GM23248 (cell line): Measurements from ENCODE around the gene PNKD. TPM values are rescaled to one million over a fixed set of nuclear protein-coding genes. Genes with fewer than 3 reads are reported as not detected.

Source experiments
- DNase-seq: peaks from one replicate; pipeline ENCODE4 v3.0.0-alpha.2; 2015
- H2AFZ ChIP-seq: fragments of 200-600 bp; sonication (generic); 2 replicates; pipeline ENCODE4 v1.6.1; 2016; ENCODE audit warnings: antibody characterized with exemption
- H3F3A ChIP-seq: fragments of 200-600 bp; sonication (generic); 2 replicates; pipeline ENCODE4 v1.6.1; 2016; ENCODE audit warnings: mild to moderate bottlenecking, antibody characterized with exemption, mixed run types; ENCODE audit not compliant: insufficient read depth
- H3K27ac ChIP-seq: fragments of 200-600 bp; sonication (generic); 2 replicates; pipeline ENCODE4 v1.5.1; 2016; ENCODE audit warnings: mild to moderate bottlenecking
- H3K27me3 ChIP-seq: fragments of 200-600 bp; sonication (generic); replicated peaks from 2 replicates; pipeline ENCODE4 v1.6.1; 2016; ENCODE audit warnings: mild to moderate bottlenecking; ENCODE audit not compliant: insufficient read depth
- H3K36me3 ChIP-seq: fragments of 200-600 bp; sonication (generic); 2 replicates; pipeline ENCODE4 v1.6.1; 2016; ENCODE audit warnings: low read depth, mild to moderate bottlenecking
- H3K4me1 ChIP-seq: fragments of 200-600 bp; sonication (generic); 2 replicates; pipeline ENCODE4 v1.6.1; 2016; ENCODE audit warnings: mild to moderate bottlenecking; ENCODE audit not compliant: insufficient read depth
- H3K4me2 ChIP-seq: fragments of 200-600 bp; sonication (generic); one replicate; pipeline ENCODE4 v1.6.1; 2016; ENCODE audit warnings: mild to moderate bottlenecking; ENCODE audit not compliant: unreplicated experiment
- H3K4me3 ChIP-seq: fragments of 200-600 bp; sonication (generic); 2 replicates; pipeline ENCODE4 v1.5.1; 2016; ENCODE audit warnings: mild to moderate bottlenecking
- H3K79me2 ChIP-seq: fragments of 200-600 bp; sonication (generic); 2 replicates; pipeline ENCODE4 v1.6.1; 2016; ENCODE audit warnings: mild to moderate bottlenecking; ENCODE audit not compliant: insufficient read depth
- H3K9ac ChIP-seq: fragments of 200-600 bp; sonication (generic); 2 replicates; pipeline ENCODE4 v1.6.1; 2016; ENCODE audit warnings: mild to moderate bottlenecking
- H3K9me2 ChIP-seq: fragments of 200-600 bp; sonication (generic); 2 replicates; pipeline ENCODE4 v1.6.1; 2016; ENCODE audit warnings: mixed run types, mild to moderate bottlenecking, moderate library complexity; ENCODE audit not compliant: insufficient read depth
- H3K9me3 ChIP-seq: fragments of 200-600 bp; sonication (generic); one replicate; pipeline ENCODE4 v1.6.1; 2017; ENCODE audit warnings: low read depth
- H4K20me1 ChIP-seq: fragments of 200-600 bp; sonication (generic); 2 replicates; pipeline ENCODE4 v1.6.0; 2016; ENCODE audit not compliant: insufficient read depth
- EZH2 ChIP-seq: fragments of 200-600 bp; sonication (generic); IDR thresholded peaks from 2 replicates; pipeline ENCODE4 v1.6.1; 2018; ENCODE audit warnings: antibody characterized with exemption, mild to moderate bottlenecking; ENCODE audit not compliant: insufficient read depth, poor library complexity, severe bottlenecking
- EZH2phosphoT487 ChIP-seq: fragments of 200-600 bp; sonication (generic); IDR thresholded peaks from 2 replicates; pipeline ENCODE4 v1.6.1; 2018; ENCODE audit warnings: antibody characterized with exemption, moderate library complexity, mild to moderate bottlenecking, low read depth; ENCODE audit not compliant: insufficient read depth
- WGBS, 2 experiments: methylation state at CpG; one replicate each; pipeline ENCODE4 v1.1.6; 2015 to 2017; ENCODE audit warnings: low lambda C conversion rate in 2 of 2, low coverage in 1 of 2; ENCODE audit errors: missing lambda C conversion rate in 2 of 2; 5-methylcytosine and 5-hydroxymethylcytosine counted together
- in situ Hi-C: fragments of 300-500 bp; cut with MboI; formaldehyde crosslinking; loops from 2 replicates; pipeline ENCODE4 v1.15.0; 2020
- polyA plus RNA-seq: library from polyadenylated mRNA; unstranded; fragments of >200 nt; fragmentation: Nextera tagmentation; extraction: Ambion mirVana; gene quantifications from 2 replicates; pipeline ENCODE4 v1.2.1, GENCODE V29; 2016
- total RNA-seq: library from RNA; depleted of rRNA; stranded (reverse); fragments of >200 nt; shearing (Covaris generic); gene quantifications from 2 replicates; pipeline ENCODE4 v1.2.3, GENCODE V29; 2014

Gene PNKD
- total and polyA plus RNA-seq, 2 experiments from 2014 or later: 28.6 to 82.7 TPM

DNA sequence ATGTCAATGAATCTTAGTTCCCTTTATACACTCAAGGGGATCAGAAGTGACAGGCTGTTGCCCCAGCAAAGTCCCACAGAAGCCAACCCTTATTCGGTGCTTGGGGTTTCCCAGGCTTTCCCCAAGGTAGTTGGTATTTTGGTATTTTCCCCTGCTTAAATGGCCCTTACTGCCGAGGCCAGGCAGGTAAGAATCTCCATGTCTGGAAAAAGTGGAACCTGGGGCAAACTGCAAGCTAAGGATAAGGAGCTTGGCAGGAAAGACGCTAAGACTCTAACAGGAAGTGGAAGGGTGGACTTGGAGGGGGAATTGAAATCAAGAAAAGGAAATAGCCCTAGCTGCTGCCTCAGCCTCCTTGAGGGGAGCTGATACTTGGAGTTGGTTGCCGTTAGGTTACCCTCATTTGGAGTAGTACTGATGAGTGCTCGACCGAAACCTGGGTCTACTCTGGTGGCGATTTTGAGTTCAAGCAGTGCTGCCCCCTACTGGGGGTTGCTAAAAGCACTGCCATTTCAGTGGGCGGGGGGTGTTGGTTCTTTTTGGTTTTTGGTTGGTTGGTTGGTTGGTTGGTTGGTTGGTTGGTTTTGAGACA, 12.8 kb upstream of the PNKD start:
- Histone ChIP-seq H2AFZ (no peak overlapping the region), H3K9me2 (no peaks in the 10 kb centered on the region), H3K9me3 (no peaks in the 10 kb centered on the region), H3F3A (peaks cover 76% of the 10 kb centered on the region), H3K4me3 (no peak overlapping the region), H3K79me2 (no peaks in the 10 kb centered on the region), H3K4me1 (peaks cover 21% of the 10 kb centered on the region), H3K27me3 (no peaks in the 10 kb centered on the region), H3K4me2 (no peak overlapping the region), H4K20me1 (no peaks in the 10 kb centered on the region; the same call in 1 of the 2 replicates), H3K27ac (no peak overlapping the region), H3K36me3 (peaks cover 34% of the 10 kb centered on the region), H3K9ac (no peak overlapping the region)
- WGBS, 2 experiments: 64 to 69% methylated on average over 8 of the region's 8 CpGs
- peak; percentile 49 for DNase-seq
- in situ Hi-C loops: no loop called here
- TF ChIP-seq EZH2phosphoT487 (no peak), EZH2 (no peak)

DNA sequence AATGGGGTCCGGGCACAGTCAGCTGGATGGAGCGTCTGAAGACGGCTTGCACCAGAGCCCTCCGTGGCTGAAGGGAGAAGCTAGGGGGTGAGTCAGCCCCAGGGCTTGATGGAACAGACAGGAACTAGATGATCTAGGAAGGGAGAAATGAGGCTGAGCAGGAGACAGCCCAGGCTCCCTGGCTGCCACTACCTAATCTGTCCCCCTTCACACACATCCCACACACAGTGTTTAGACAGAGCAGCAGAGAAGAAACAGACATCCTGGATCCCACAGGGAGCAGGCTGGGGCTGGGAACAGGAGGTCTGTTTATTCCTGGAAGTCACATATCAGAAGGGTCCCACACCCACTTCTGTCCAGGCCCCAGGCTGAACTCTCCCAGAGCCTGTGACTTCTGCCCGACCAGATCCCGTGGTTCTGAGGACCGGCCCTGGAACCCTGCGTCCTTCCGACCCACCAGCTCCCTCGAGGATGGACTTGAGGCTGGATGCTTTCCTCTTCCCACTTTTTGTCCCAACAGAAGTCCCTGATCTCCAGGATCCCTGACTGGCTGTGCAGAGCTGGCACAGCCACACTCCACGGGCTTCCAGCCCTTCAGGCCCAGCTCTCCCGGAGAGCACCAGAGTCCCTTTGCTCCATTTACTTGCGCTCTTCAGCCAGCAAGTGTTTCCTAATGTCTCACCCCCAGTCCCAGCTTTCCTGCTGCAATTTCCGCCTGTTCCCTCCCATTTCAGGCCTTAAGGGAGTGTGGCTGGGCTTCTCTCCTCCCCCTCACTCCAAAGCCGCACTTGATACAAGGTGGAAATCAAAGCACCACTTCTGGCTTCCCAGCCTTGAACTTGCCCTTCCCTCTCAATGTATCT, 11.0 kb upstream of the PNKD start:
- Histone ChIP-seq H3K27ac (peak overlapping the region; percentile 82), H3K4me1 (peaks cover 18% of the 10 kb centered on the region), H3K4me3 (no peak overlapping the region), H4K20me1 (no peaks in the 10 kb centered on the region), H3K9ac (peak overlapping the region; percentile 64), H3K9me2 (no peaks in the 10 kb centered on the region), H3K9me3 (no peaks in the 10 kb centered on the region), H3K36me3 (peaks cover 20% of the 10 kb centered on the region), H3K79me2 (no peaks in the 10 kb centered on the region), H2AFZ (peak overlapping the region; percentile 65), H3F3A (peaks cover 58% of the 10 kb centered on the region), H3K4me2 (no peak overlapping the region), H3K27me3 (no peaks in the 10 kb centered on the region)
- TF ChIP-seq EZH2 (no peak), EZH2phosphoT487 (no peak)
- WGBS, 2 experiments: 11 to 13% methylated on average over 15 of the region's 15 CpGs
- in situ Hi-C loops: no loop called here
- peak; percentile 93 for DNase-seq

DNA sequence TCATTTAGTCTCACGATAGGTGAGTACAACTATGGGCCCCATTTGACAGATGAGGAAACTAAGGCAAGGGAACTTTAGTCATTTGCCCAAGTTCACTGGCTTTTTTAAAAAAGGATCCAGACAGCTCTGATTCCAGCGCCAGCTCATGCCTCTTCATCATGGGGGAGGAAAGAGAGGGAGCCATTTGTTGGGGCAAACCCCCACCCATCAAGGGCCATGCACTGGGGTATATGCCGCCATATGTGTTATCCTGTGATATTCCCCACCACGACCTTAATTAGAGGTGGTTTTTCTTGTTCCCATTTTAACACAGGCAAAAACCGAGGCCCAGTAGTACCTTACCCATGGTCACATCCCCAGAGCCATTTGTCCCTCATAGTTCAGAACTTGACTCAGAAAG, 10.2 kb upstream of the PNKD start:
- peak overlapping the region; percentile 82; the same call in 1 of the 2 replicates for H3K27ac ChIP-seq
- DNase-seq: no peak
- WGBS, 2 experiments: 90 to 93% methylated on average over 5 of the region's 5 CpGs

DNA sequence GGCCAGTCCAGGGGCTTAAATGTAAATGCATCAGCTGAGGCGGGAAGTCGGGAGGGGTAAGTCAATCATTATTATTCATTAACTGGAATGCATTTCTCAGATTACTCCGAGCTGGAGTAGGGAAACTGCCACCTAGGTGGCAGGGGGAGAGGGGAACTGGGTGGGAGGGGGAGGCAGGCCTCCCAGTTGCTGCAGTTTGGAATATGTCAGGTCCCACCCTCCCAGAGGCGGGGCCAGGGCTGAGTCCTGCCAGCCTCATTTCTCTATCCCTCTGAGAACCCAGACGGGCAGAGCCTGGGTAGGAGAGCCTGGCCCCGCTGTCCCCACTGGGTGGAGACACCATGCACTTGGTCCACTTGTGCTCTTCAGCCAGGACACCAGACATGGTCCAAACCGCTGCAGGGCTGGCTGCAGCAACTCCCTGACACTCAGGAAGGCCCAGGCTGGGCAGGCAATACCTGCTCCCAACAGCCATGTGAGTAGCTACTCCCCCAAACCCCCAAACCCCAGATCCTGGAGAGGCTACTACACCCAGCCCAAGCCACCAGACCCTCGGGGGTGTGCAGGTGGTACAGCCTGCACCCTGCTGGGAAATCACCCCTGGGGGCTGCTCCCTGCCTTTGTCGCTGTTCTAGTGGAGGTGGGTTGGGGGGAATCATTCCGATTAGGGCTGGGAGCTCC, 9.4 kb upstream of the PNKD start, which contains the start of gene GPBAR1:
Gene GPBAR1, plus strand, starts transcription at position 274 of the 681 bp plus-strand sequence. CDS start 1,710 bp downstream, outside the sequence.
- Histone ChIP-seq H3K27ac (peak within 1 kb of the TSS; percentile 82), H3K4me3 (no peak within 1 kb of the TSS), H3K9me3 (no peaks in the 10 kb centered on the region), H4K20me1 (no peaks in the 10 kb centered on the region), H3K4me1 (peaks cover 18% of the 10 kb centered on the region), H2AFZ (no peak within 1 kb of the TSS), H3F3A (peaks cover 42% of the 10 kb centered on the region), H3K79me2 (no peaks in the 10 kb centered on the region), H3K9ac (0 out of 2 replicates have a peak within 1 kb of the TSS, but pooled peaks have one; percentile 64), H3K27me3 (no peaks in the 10 kb centered on the region), H3K9me2 (no peaks in the 10 kb centered on the region), H3K4me2 (no peak within 1 kb of the TSS), H3K36me3 (peaks cover 6% of the 10 kb centered on the region)
- 70 to 76% methylated on average over 10 of the region's 10 CpGs for WGBS, 2 experiments
- TF ChIP-seq EZH2 (no peak), EZH2phosphoT487 (no peak)
- in situ Hi-C loops: no loop called here
- peak; percentile 14 for DNase-seq

More for the DNA sequence above, 10.2 kb upstream of the PNKD start:
- Histone ChIP-seq H2AFZ (no peak overlapping the region), H3K4me2 (no peak overlapping the region), H3K36me3 (peaks cover 12% of the 10 kb centered on the region), H3K4me1 (peaks cover 18% of the 10 kb centered on the region), H3F3A (peaks cover 50% of the 10 kb centered on the region), H3K9ac (no peak overlapping the region), H3K27me3 (no peaks in the 10 kb centered on the region), H3K9me3 (no peaks in the 10 kb centered on the region), H3K79me2 (no peaks in the 10 kb centered on the region), H4K20me1 (no peaks in the 10 kb centered on the region), H3K4me3 (no peak overlapping the region), H3K9me2 (no peaks in the 10 kb centered on the region)
- TF ChIP-seq EZH2: no peak
- no peak for TF ChIP-seq EZH2phosphoT487
- in situ Hi-C loops: no loop called here
